GM12878 (cell line): Measurements from ENCODE around the gene SF1.

Source experiments
- BRCA1 ChIP-seq: IDR thresholded peaks from 2 replicates; pipeline ENCODE4 v1.6.1; 2011; ENCODE audit warnings: low read depth, low read length, improper control_type of control experiment
- CTCF ChIP-seq, 3 experiments: IDR thresholded peaks in 2 of 3; conservative IDR thresholded peaks in 1 of 3; 2 replicates each; pipeline ENCODE4 v1.5.1; 2011; ENCODE audit warnings: low read depth in 3 of 3, low read length in 3 of 3, mild to moderate bottlenecking in 3 of 3, control low read depth in 2 of 3, moderate library complexity in 2 of 3, inconsistent platforms in 1 of 3, mixed read lengths in 1 of 3; ENCODE audit not compliant: control insufficient read depth in 2 of 3, insufficient read depth in 1 of 3; ENCODE audit errors: extremely low read depth in 1 of 3
- EP300 ChIP-seq, 2 experiments: fragments of 150-350 bp in 1 of 2; IDR thresholded peaks; 2 replicates each; pipeline ENCODE4 v1.6.1; 2011 to 2012; ENCODE audit warnings: low read depth in 2 of 2, low read length in 2 of 2, borderline replicate concordance in 1 of 2, improper control_type of control experiment in 1 of 2, inconsistent platforms in 1 of 2; ENCODE audit not compliant: control insufficient read depth in 1 of 2
- HDAC2 ChIP-seq: fragments of 200-600 bp; sonication (generic); IDR thresholded peaks from 2 replicates; pipeline ENCODE4 v1.6.1; 2017
- IKZF1 ChIP-seq: fragments of 450-650 bp; conservative IDR thresholded peaks from 2 replicates; pipeline ENCODE4 v1.6.1; 2017; ENCODE audit warnings: antibody characterized with exemption, mild to moderate bottlenecking
- MYC ChIP-seq: IDR thresholded peaks from 2 replicates; pipeline ENCODE4 v1.6.1; 2011; ENCODE audit warnings: mild to moderate bottlenecking, low read length, moderate library complexity, inconsistent platforms; ENCODE audit not compliant: insufficient read depth, insufficient replicate concordance, insufficient read length, severe bottlenecking
- NFYB ChIP-seq: IDR thresholded peaks from 2 replicates; pipeline ENCODE4 v1.6.1; 2011; ENCODE audit warnings: low read depth, mild to moderate bottlenecking, low read length, improper control_type of control experiment, moderate library complexity; ENCODE audit not compliant: insufficient read depth
- NR2F1 ChIP-seq: fragments of 450-650 bp; conservative IDR thresholded peaks from 2 replicates; pipeline ENCODE4 v1.6.1; 2017; ENCODE audit warnings: mild to moderate bottlenecking
- RAD21 ChIP-seq: IDR thresholded peaks from 2 replicates; pipeline ENCODE4 v1.6.1; 2011; ENCODE audit warnings: mild to moderate bottlenecking, low read depth, low read length, moderate library complexity; ENCODE audit not compliant: insufficient read depth
- TCF12 ChIP-seq: IDR thresholded peaks from 2 replicates; pipeline ENCODE4 v1.6.1; 2011; ENCODE audit warnings: low read depth, mild to moderate bottlenecking, low read length
- ZNF384 ChIP-seq: IDR thresholded peaks from 2 replicates; pipeline ENCODE4 v1.6.1; 2012; ENCODE audit warnings: low read depth, mild to moderate bottlenecking, low read length, improper control_type of control experiment, borderline replicate concordance

- TF ChIP-seq CTCF (IDR thresholded peaks at IDR 0.05 in 2 of 3, conservative IDR thresholded peaks at IDR 0.05 in 1 of 3; ENCODE audit: control insufficient read depth in 2 of 3, extremely low read depth in 1 of 3, insufficient read depth in 1 of 3, low read depth in 3 of 3, low read length in 3 of 3) (no peak), MYC (no peak), EP300 (IDR thresholded peaks at IDR 0.05; ENCODE audit: borderline replicate concordance in 1 of 2, control insufficient read depth in 1 of 2, low read depth in 2 of 2, low read length in 2 of 2) (no peak), IKZF1 (no peak), TCF12 (no peak), NR2F1 (no peak), RAD21 (no peak), BRCA1 (no peak), HDAC2 (no peak), ZNF384 (no peak), NFYB (no peak)
Observed at GRCh38 chr11:64753380-64754123, 24.8 kb downstream of the SF1 start.
